HG03565 (cell line): ENCODE results near the gene IL6.
A peak's percentile ranks its signal among the peaks of the same experiment; 100 is the strongest.

ENCODE experiments used
- ATAC-seq: cut with Tn5 transposase; IDR thresholded peaks from one replicate; pipeline ENCODE4 v1.9.1; 2021; ENCODE audit warnings: mild to moderate bottlenecking, moderate library complexity; ENCODE audit not compliant: unreplicated experiment

The IL6 gene

GRCh38 chr7:22726345-22726906 lies 574 bp upstream of the IL6 start:
- peak; percentile 69 for ATAC-seq

GRCh38 chr7:22727714-22728035 lies 675 bp downstream of the IL6 start:
- no peak for ATAC-seq

- no peak for ATAC-seq
Observed at GRCh38 chr7:22728401-22729029, 1.5 kb downstream of the IL6 start.

- no peak for ATAC-seq
Observed at GRCh38 chr7:22729180-22729825, 2.3 kb downstream of the IL6 start.

GRCh38 chr7:22730066-22730710 lies 3.2 kb downstream of the IL6 start:
- ATAC-seq: no peak

GRCh38 chr7:22730921-22731654 lies 4.1 kb downstream of the IL6 start:
- ATAC-seq: no peak

- no peak for ATAC-seq
Observed at GRCh38 chr7:22731766-22732165, 4.8 kb downstream of the IL6 start.

- no peak for ATAC-seq
Observed at GRCh38 chr7:22732556-22733126, 5.6 kb downstream of the IL6 start.

GRCh38 chr7:22733761-22734160 lies 6.8 kb downstream of the IL6 start:
- no peak for ATAC-seq

- ATAC-seq: no peak
Observed at GRCh38 chr7:22743014-22743413, 16.0 kb downstream of the IL6 start.

GRCh38 chr7:22751341-22751740 lies 24.3 kb downstream of the IL6 start:
- ATAC-seq: no peak

- no peak for ATAC-seq
Observed at GRCh38 chr7:22757338-22757994, 30.5 kb downstream of the IL6 start.

GRCh38 chr7:22758576-22758975 lies 31.6 kb downstream of the IL6 start:
- ATAC-seq: no peak

- ATAC-seq: no peak
Observed at GRCh38 chr7:22759721-22760120, 32.7 kb downstream of the IL6 start.

GRCh38 chr7:22762866-22763265 lies 35.9 kb downstream of the IL6 start:
- no peak for ATAC-seq

- peak; percentile 81 for ATAC-seq
Observed at GRCh38 chr7:22765609-22766008, 38.6 kb downstream of the IL6 start.

GRCh38 chr7:22771194-22771871 lies 44.3 kb downstream of the IL6 start:
- no peak for ATAC-seq

GRCh38 chr7:22771872-22772228 lies 44.9 kb downstream of the IL6 start:
- ATAC-seq: no peak

- no peak for ATAC-seq
Observed at GRCh38 chr7:22772885-22773284, 45.9 kb downstream of the IL6 start.

- no peak for ATAC-seq
Observed at GRCh38 chr7:22776964-22777363, 50.0 kb downstream of the IL6 start.
